ENCODE measurements around the gene SHROOM3.

SHROOM3 gene

GRCh38 chr4:76673362-76673761 lies 238.3 kb downstream of the SHROOM3 start:
- DNase-seq, result no peak

- no peak for DNase-seq
Observed at GRCh38 chr4:76674983-76675382, 240.0 kb downstream of the SHROOM3 start.

- DNase-seq, result no peak
Observed at GRCh38 chr4:76677571-76678326, 242.7 kb downstream of the SHROOM3 start.

- DNase-seq, result peak in 1 of 2 experiments; percentile 0
Observed at GRCh38 chr4:76679691-76680090, 244.7 kb downstream of the SHROOM3 start.

DNA sequence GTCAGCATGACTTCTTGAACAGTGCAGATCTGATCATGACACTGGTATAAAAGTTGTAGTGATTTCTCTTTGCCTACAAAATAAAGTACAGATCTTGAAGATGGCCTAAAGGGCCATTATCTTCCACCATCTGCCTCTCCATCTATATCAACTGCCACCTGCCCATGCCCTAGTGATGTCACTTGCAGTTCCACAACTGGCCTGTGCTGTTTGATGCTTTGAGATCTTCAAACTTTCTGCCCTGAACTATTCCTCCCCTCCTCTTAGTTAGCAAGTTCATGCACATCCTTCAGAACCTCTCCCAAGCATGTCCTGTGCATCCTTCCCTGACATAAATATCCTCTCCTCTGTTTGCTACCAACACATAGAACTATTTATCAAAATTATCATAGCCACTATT lies 245.9 kb downstream of the SHROOM3 start:
- DNase-seq, result peak in 1 of 2 experiments; percentile 20

GRCh38 chr4:76681996-76682395 lies 247.0 kb downstream of the SHROOM3 start:
- DNase-seq, result no peak

DNA sequence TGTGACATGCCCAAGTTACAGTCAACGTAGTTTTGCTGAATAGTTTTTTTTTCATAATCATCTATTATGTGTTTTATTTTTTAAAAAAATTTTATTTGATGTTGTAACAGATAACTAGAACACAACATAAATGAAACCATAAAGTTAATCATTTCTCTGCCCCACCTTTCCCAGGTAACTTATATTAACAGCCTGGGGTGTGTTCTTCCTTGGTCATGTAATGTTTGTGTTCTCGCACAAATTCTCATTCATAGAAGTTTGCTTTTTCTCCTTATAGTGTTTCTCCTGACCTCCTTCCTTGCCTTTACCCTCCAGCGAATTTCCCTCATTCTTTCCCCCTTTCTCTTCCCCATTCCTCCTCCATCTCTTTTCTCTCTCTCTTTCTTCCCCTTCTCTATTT lies 248.1 kb downstream of the SHROOM3 start:
- DNase-seq, result no peak

DNA sequence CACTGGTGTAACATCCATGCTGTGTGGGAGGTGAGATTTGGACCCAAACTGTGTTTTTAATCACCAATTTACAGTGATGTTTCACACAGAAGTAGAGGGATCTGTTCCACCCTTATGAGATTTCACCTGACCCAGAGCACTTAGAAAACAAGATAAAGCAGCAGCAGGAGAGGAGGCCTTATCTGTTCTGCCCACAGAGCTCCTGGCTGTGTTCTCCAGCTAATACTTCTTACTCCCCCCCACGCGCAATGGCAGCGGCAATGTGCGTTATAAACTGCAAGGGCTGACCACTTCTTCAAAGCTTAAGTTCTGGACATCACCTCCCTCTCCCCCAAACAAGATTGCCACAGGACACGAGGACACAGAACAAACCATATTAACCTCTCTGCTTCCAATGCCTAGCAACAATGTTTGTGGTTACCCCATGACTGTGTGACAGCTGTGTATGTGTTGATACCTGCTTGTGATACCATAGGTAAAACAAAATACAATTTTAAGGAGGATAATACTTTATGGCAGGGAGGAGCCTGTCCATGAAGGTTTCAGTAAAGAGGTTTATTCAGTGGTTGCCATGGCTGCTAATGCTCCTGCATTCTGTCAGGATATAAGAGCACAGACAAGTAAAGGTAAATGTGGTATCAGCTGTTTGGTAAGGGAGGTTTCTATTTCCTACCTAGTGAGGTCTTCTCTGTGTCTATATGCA lies 252.9 kb downstream of the SHROOM3 start:
- DNase-seq, result peak; percentile 24 to 39

DNA sequence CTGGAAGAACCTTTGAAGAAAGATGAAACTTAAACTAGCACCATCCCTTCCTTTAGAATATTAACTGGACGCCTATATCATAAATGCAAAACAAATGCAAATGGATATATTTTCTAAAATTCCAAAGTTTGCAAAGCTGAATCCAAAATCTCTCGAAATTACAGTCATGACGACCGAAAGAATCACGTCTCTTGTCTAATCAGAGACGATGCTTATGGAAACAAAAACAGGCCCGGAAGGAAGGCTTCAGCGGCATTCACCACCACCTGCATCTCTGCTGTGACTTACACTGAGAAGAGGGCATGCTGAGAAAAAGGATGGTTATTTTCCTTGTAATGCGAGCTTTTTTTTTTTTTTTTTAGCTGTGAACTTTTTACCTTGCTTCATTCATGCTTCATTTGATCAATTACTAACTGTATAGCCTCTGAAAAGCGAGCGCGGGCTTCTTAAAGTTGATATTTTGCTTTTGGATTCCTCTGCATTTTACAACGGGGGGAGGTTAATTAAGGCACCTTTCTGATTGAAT lies 253.7 kb downstream of the SHROOM3 start:
- DNase-seq, result peak in 1 of 2 experiments; percentile 0

GRCh38 chr4:76689145-76689817 lies 254.3 kb downstream of the SHROOM3 start:
- peak in 1 of 2 experiments; percentile 38 for DNase-seq

DNA sequence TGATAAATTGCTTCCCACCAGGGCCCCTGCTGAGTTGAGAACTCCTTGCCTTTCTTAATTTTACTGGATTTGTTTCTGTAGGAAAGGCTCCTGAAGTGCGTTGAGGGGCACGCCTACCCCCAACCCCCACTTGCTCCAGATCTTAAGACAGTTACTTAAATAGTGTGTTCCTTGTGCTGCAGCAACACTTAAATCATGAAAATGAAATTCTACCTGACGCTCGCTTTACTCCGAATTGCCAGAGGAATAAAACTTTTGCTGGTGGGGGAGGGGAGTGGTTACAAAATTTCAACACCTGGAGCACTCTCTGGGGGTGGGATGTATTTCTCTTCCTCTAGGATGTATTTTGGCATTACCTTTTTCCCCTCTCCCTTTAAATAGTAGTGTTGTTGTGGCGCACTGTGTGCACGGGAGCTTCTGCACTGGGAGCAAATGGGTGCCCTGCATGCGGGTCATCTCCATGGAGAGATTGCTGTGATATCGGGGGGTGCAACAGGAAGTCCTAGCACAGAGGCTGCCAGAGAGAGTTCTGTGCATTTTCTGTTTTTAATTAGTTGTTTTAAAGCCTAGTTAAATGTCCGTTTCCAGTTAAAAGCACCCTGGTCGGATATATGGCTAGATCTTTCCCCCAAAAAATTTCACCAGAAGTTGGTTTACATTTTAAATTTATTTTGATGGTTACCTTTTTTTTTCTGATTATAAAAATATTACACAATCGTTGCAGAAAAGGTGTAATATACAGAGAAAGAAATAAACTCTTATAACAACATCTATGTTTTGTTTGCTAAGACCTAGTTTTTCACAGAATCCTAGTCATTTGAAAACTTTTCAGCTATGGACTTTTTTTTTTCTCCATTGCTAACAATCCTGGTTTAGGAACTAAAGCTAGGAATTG lies 255.2 kb downstream of the SHROOM3 start:
- DNase-seq, result no peak

GRCh38 chr4:76690906-76691275 lies 255.9 kb downstream of the SHROOM3 start:
- no peak for DNase-seq

DNA sequence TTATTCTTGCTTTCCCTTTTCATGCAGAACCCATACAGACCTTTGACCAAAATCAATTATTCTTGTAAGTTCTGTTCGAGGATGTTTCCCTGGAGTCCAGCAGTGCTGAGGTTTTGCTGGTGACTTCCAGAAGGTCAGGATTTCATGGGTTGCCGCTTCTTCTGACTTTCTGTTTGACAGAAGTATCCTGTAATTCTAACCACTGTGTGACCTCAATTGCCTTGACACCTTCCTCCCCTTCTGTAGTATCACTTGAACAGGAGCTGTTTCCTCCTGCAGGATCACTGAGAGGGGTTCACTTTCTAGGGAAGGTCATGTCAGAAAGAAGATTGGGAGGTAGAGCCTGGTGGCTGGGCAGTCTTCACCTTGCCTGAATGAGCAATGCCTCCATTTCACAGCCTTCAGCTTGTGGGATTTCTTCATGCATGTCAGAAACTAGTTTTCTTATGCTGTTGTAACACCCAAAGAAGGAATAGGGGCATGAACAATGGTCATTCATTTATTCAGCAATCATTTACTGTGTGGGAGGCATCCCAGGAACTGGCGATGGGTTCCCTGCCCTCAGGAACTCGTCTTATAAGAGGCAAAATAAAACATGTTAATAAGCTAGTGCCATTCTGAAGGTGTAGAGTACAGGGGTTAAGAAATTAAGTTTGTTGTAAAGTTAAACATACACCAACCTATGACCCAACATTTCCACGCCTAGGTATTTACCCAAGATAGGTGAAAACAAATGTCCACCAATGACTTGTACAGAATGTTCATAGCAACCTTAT lies 257.0 kb downstream of the SHROOM3 start:
- DNase-seq, result no peak

- DNase-seq, result no peak
Observed at GRCh38 chr4:76692761-76693160, 257.7 kb downstream of the SHROOM3 start.

DNA sequence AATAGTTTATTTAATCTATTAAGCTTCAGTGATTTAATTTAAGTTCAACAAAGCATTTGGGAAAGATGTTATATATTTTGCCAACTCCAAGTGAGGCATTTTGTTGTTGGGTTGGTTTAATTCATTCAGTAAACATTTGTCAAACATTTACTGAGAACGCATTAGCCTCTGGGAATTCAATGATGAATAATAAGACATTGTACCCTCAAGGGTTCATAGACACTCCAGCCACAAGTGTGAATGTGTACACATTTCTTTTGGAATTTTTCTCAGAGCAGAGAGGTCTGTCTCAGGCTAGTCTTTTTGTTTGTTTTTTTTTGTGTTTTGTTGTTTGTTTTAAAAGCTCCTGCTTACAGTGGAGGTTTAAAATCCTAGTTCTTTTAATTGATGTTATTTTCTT lies 259.0 kb downstream of the SHROOM3 start:
- no peak for DNase-seq

GRCh38 chr4:76696109-76696508 lies 261.1 kb downstream of the SHROOM3 start:
- peak in 1 of 2 experiments; percentile 33 for DNase-seq

DNA sequence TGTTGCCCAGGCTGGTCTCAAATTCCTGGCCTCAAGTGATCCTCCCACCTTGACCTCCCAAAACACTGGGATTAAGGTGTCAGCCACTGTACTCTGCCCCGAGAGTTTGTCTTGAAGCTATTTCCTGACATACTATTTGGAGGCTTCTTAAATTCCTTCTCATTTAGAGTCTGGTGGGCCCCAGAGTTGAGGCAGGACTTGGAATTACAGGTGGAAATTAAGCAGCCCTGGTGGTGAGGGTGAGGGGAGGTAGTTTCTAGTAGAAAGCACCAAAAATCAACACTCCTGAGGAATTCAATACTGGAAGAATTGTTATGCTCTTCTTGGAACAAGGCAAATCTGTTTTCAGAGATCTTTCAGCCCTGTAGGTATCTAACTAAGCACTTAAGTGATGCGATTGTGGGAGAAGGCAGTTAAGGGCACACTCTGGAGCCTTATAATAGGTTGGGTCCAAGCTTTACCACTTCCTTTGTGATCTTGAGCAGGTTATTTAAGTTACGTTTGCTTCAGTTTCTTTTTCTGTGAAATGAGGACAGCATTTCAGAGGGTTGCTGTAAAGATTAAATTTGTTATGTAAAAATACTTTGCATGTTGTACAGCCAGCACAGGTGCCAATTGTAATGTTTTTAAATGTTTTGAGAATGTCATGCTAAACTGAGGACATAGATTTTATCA lies 262.2 kb downstream of the SHROOM3 start:
- DNase-seq, result no peak

DNA sequence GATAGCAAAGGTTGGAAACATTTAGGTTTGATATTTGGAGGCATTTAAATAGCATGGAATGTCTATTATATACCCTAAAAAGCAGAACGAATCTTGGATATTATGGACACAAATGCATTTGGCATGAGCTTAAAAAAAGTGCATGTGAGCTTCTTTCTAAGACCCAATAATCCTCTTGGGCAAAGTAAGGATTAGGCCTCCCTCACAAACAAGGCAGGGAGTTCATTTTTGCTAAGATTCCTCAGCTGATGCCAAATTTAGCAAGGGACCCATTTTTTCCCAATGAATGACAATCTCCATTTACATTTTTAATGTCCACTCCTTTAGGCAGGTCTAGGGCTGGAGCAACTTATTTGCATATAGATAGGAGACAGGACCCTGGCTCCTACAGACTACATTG lies 263.1 kb downstream of the SHROOM3 start:
- no peak for DNase-seq

DNA sequence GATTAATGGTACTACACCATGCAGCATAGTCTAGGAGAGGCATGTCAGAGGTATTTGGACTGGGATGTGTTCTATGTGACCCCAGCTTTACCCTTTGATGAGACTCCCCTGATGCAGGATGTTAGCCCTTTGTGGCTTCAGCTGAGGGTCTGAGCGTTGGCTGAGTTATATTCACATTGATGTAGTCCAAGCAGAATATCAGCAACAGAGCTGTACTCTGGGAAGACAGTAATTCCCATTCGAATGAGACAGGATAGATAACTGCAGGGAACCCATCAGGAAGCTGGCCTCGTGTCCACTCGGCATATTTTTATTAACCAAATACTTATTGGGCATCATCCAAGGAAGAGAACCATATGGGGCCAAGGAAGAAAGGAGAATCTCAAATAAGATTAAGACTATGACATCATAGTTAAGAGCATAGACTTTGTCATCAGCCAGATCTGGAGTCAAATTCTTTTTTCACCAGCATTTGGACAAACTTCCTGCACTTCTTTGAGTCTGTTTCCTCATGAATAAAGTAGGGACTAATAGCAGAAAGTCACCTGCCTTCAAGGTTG lies 264.8 kb downstream of the SHROOM3 start:
- no peak for DNase-seq

GRCh38 chr4:76702440-76703122 lies 267.6 kb downstream of the SHROOM3 start:
- DNase-seq, result peak in 1 of 2 experiments; percentile 44

Measured in NCI-H524 (cell line).